Left ventricle myocardium inferior (tissue), 1 donor: ENCODE data around the gene ELMO1. TPM values are rescaled to one million over a fixed set of nuclear protein-coding genes. Genes with fewer than 3 reads are reported as not detected.

Experiments
- DNase-seq: peaks from one replicate; pipeline ENCODE4 v3.0.0-alpha.2; 2020
- H3K27ac ChIP-seq: fragments of 200-600 bp; replicated peaks from 2 replicates; pipeline ENCODE4 v1.8.0; 2021
- H3K27me3 ChIP-seq: fragments of 200-600 bp; 2 replicates; pipeline ENCODE4 v1.8.0; 2021; ENCODE audit warnings: low read depth
- H3K36me3 ChIP-seq: fragments of 200-600 bp; 2 replicates; pipeline ENCODE4 v1.8.0; 2021
- H3K4me1 ChIP-seq: fragments of 200-600 bp; 2 replicates; pipeline ENCODE4 v1.8.0; 2021
- H3K4me3 ChIP-seq: fragments of 200-600 bp; 2 replicates; pipeline ENCODE4 v1.8.0; 2021; ENCODE audit warnings: mild to moderate bottlenecking, moderate library complexity
- H3K9me3 ChIP-seq: fragments of 200-600 bp; replicated peaks from 2 replicates; pipeline ENCODE4 v1.8.0; 2021
- CTCF ChIP-seq: fragments of 200-600 bp; IDR thresholded peaks from 2 replicates; pipeline ENCODE4 v1.8.0; 2021; ENCODE audit warnings: antibody characterized with exemption, mild to moderate bottlenecking, borderline replicate concordance
- intact Hi-C: fragments of 100-400 bp; cut with micrococcal nuclease; formaldehyde crosslinking; loops from one replicate; pipeline ENCODE4 v1.11.0; 2022
- total RNA-seq: library from RNA; stranded (reverse); fragmentation: NEBNext Ultra II Directional; extraction: Animal tissue kit (Norgen Biotek cat#: 25700); gene quantifications from one replicate; pipeline ENCODE4 v1.2.1, GENCODE V29; 2021
- donor health status: DM: no; HTN: yes; CAD: no; lungs with severe emphysema.

The ELMO1 gene
- total RNA-seq, 1 donor from 2014 or later, result 10.0 TPM

DNA sequence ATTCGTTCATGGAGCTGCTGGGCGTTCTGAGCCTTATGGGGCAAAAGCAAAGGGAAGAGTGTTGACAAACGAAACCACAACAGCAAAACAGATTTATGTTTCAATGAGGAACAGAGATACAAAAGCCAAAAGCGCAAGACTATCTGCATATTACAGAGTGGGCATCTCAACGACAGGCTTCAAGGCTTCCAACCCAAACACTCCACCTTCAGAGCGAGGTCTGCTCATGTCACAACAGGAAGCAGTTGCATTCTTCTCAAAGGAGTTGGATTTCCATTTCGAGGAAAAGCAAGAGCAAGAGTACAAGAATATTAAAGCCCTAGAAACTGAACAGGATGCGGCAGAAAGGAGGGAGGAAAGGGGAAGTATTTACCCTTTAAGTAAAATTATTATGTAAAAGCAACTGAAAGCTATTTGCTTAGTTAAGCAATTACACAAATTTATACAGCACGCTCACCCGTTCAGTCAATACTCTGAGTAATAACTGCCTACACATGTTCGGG is 189.3 kb downstream of the ELMO1 start:
- no peak for TF ChIP-seq CTCF
- Histone ChIP-seq H3K4me1 (peaks cover 28% of the 10 kb centered on the region), H3K27me3 (no peaks in the 10 kb centered on the region), H3K9me3 (no peaks in the 10 kb centered on the region), H3K4me3 (no peak overlapping the region), H3K27ac (no peak overlapping the region), H3K36me3 (peaks cover 9% of the 10 kb centered on the region)
- no peak for DNase-seq
- intact Hi-C loops, result no loop called here

- no peaks in the 10 kb centered on the region for H3K27me3 ChIP-seq
- H3K9me3 ChIP-seq, result peaks cover 5% of the 10 kb centered on the region
- intact Hi-C loops, result no loop called here
These were observed 192.0 kb downstream of the ELMO1 start for GRCh38 chr7:37256631-37257030.

GRCh38 chr7:37255327-37255944 is 193.2 kb downstream of the ELMO1 start:
- intact Hi-C loops, result no loop called here
- H3K27me3 ChIP-seq, result no peaks in the 10 kb centered on the region

More at GRCh38 chr7:37256631-37257030, 192.0 kb downstream of the ELMO1 start:
- no peak overlapping the region for H3K27ac ChIP-seq
- H3K4me1 ChIP-seq, result peaks cover 15% of the 10 kb centered on the region
- H3K36me3 ChIP-seq, result peaks cover 9% of the 10 kb centered on the region
- H3K4me3 ChIP-seq, result no peak overlapping the region
- no peak for TF ChIP-seq CTCF
- DNase-seq, result no peak

GRCh38 chr7:37251222-37251621 is 197.4 kb downstream of the ELMO1 start:
- Histone ChIP-seq H3K4me3 (no peak overlapping the region), H3K4me1 (peaks cover 7% of the 10 kb centered on the region), H3K36me3 (no peaks in the 10 kb centered on the region), H3K9me3 (peaks cover 5% of the 10 kb centered on the region), H3K27me3 (no peaks in the 10 kb centered on the region), H3K27ac (peak overlapping the region; percentile 13)
- intact Hi-C loops, result no loop called here
- TF ChIP-seq CTCF, result no peak
- DNase-seq, result no peak

More at GRCh38 chr7:37255327-37255944, 193.2 kb downstream of the ELMO1 start:
- Histone ChIP-seq H3K36me3 (peaks cover 9% of the 10 kb centered on the region), H3K4me3 (no peak overlapping the region), H3K27ac (no peak overlapping the region), H3K4me1 (peaks cover 19% of the 10 kb centered on the region), H3K9me3 (peaks cover 5% of the 10 kb centered on the region)
- no peak for TF ChIP-seq CTCF
- DNase-seq, result no peak

DNA sequence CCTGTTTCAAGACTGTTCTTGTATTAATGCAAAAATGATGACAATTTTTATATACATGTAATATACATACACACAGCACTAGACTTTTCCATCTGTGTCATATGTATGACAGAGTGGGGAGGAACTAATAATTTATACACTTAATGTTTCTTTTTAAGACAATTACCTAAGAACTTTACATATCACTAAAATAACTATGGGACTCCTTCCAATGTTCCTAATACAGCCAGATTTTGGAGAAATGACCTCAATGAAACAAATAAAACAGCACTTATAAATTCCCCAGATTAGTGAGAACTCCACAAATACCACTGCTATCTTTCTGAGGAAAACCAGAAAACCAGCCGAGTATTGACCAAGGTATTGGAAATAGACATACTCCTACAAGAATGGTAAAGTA is 199.4 kb downstream of the ELMO1 start:
- intact Hi-C loops, result no loop called here
- DNase-seq, result no peak
- H3K36me3 ChIP-seq, result no peaks in the 10 kb centered on the region
- H3K4me1 ChIP-seq, result peaks cover 7% of the 10 kb centered on the region
- H3K4me3 ChIP-seq, result no peak overlapping the region
- peaks cover 5% of the 10 kb centered on the region for H3K9me3 ChIP-seq
- no peak overlapping the region for H3K27ac ChIP-seq
- no peaks in the 10 kb centered on the region for H3K27me3 ChIP-seq
- TF ChIP-seq CTCF, result no peak
